MCF 10A (cell line): Measurements from ENCODE around the gene PRR13. TPM values are rescaled to one million over a fixed set of nuclear protein-coding genes. Genes with fewer than 3 reads are reported as not detected.

Experiments used
- BruUV-seq: library from RNA; stranded (reverse); fragments of 400-500 nt; replicated peaks from 2 replicates; lab custom pipeline; 2021; lab: Mats Ljungman, UMichigan
- CTCF ChIA-PET: fragments of 300-600 bp; sonication (Branson Sonifier 250); formaldehyde crosslinking; extraction: SDS; loops from one replicate; lab custom pipeline; 2021; ENCODE audit warnings: antibody characterized with exemption, inconsistent platforms; lab: Yijun Ruan, JAX
- POLR2A ChIA-PET: fragments of 300-600, 350-650 bp; sonication (Branson Sonifier 250); formaldehyde crosslinking; extraction: SDS; loops from one replicate; lab custom pipeline; 2020; ENCODE audit warnings: antibody characterized with exemption, inconsistent platforms; lab: Yijun Ruan, JAX
- DNase-seq: peaks from one replicate; pipeline ENCODE4 v3.0.0-alpha.2; 2018; ENCODE audit not compliant: unreplicated experiment
- H3K27ac Mint-ChIP-seq: one replicate; pipeline ENCODE4 v1.8.0; 2022; ENCODE audit warnings: mild to moderate bottlenecking, low read depth, mixed read lengths; ENCODE audit not compliant: unreplicated experiment
- H3K27me3 Mint-ChIP-seq: one replicate; pipeline ENCODE4 v1.8.0; 2022; ENCODE audit warnings: mixed read lengths; ENCODE audit not compliant: insufficient read depth, unreplicated experiment
- H3K36me3 Mint-ChIP-seq: one replicate; pipeline ENCODE4 v1.8.0; 2022; ENCODE audit warnings: mild to moderate bottlenecking, moderate library complexity, mixed read lengths; ENCODE audit not compliant: insufficient read depth, unreplicated experiment
- H3K4me1 Mint-ChIP-seq: one replicate; pipeline ENCODE4 v1.8.0; 2022; ENCODE audit warnings: mixed read lengths; ENCODE audit not compliant: insufficient read depth, unreplicated experiment
- H3K4me3 Mint-ChIP-seq: one replicate; pipeline ENCODE4 v1.8.0; 2022; ENCODE audit warnings: mild to moderate bottlenecking, moderate library complexity, mixed read lengths; ENCODE audit not compliant: unreplicated experiment
- H3K9me3 Mint-ChIP-seq: one replicate; pipeline ENCODE4 v1.8.0; 2022; ENCODE audit warnings: mixed read lengths; ENCODE audit not compliant: unreplicated experiment
- CTCF ChIP-seq: fragments of 200-600 bp; IDR thresholded peaks from one replicate; pipeline ENCODE4 v1.8.0; 2022; ENCODE audit warnings: antibody characterized with exemption, mild to moderate bottlenecking; ENCODE audit not compliant: unreplicated experiment
- intact Hi-C: fragments of 100-400 bp; cut with micrococcal nuclease; formaldehyde crosslinking; loops from 2 replicates; pipeline ENCODE4 v1.14.1; 2022
- total RNA-seq: library from RNA; stranded (reverse); gene quantifications from 2 replicates; pipeline ENCODE4 v1.2.3, GENCODE V29; 2022

PRR13 gene
- total RNA-seq, 1 experiment from 2014 or later = 147 TPM

GRCh38 chr12:53466640-53467039 lies 25.1 kb downstream of the PRR13 start:
- CTCF ChIA-PET = interaction anchor here (0.7 to 1.7 kb wide), 5 partner anchors 9 to 43 kb away, joined by 3 to 5 read pairs (median 4); no protein-coding TSS in a partner anchor
- Mint-ChIP-seq H3K27ac (no peak overlapping the region), H3K4me1 (peaks cover 29% of the 10 kb centered on the region), H3K9me3 (no peaks in the 10 kb centered on the region), H3K4me3 (no peak overlapping the region), H3K36me3 (peaks cover 100% of the 10 kb centered on the region), H3K27me3 (no peaks in the 10 kb centered on the region)
- intact Hi-C loops = no loop called here
- BruUV-seq = no TSS peak
- peak; percentile 71 for DNase-seq
- no peak for TF ChIP-seq CTCF
- POLR2A ChIA-PET = interaction anchor here (0.8 kb wide), 1 partner anchor 15 kb away, joined by 5 read pairs; no protein-coding TSS in a partner anchor

GRCh38 chr12:53467082-53467481 lies 25.5 kb downstream of the PRR13 start:
- no peak for TF ChIP-seq CTCF
- Mint-ChIP-seq H3K36me3 (peaks cover 100% of the 10 kb centered on the region), H3K4me3 (no peak overlapping the region), H3K9me3 (no peaks in the 10 kb centered on the region), H3K4me1 (peaks cover 34% of the 10 kb centered on the region), H3K27ac (no peak overlapping the region), H3K27me3 (no peaks in the 10 kb centered on the region)
- intact Hi-C loops = no loop called here
- CTCF ChIA-PET = interaction anchor here (0.7 to 1.2 kb wide), 3 partner anchors 8 to 35 kb away, joined by 3 to 5 read pairs (median 4); no protein-coding TSS in a partner anchor
- DNase-seq = no peak
- POLR2A ChIA-PET = no interaction called here
- no TSS peak for BruUV-seq

- ChIA-PET CTCF (interaction anchor here (0.6 to 1.2 kb wide), 4 partner anchors 8 to 338 kb away, joined by 3 to 5 read pairs (median 4); partner anchors contain the start of gene AAAS), POLR2A (interaction anchor here (0.7 to 1.6 kb wide), 5 partner anchors 9 to 28 kb away, joined by 3 to 7 read pairs (median 4); no protein-coding TSS in a partner anchor)
- TSS peak; percentile 9 for BruUV-seq
- Mint-ChIP-seq H3K4me3 (no peak overlapping the region), H3K36me3 (peaks cover 100% of the 10 kb centered on the region), H3K9me3 (no peaks in the 10 kb centered on the region), H3K27me3 (no peaks in the 10 kb centered on the region), H3K27ac (no peak overlapping the region), H3K4me1 (peaks cover 36% of the 10 kb centered on the region)
- intact Hi-C loops = no loop called here
- DNase-seq = no peak
- TF ChIP-seq CTCF = no peak
These were observed 26.3 kb downstream of the PRR13 start for GRCh38 chr12:53467880-53468279.

GRCh38 chr12:53468282-53468681 lies 26.7 kb downstream of the PRR13 start:
- BruUV-seq = no TSS peak
- H3K36me3 Mint-ChIP-seq = peaks cover 100% of the 10 kb centered on the region
- H3K4me3 Mint-ChIP-seq = no peak overlapping the region
- no peak overlapping the region for H3K27ac Mint-ChIP-seq
- CTCF ChIA-PET = interaction anchor here (0.6 to 1.1 kb wide), 3 partner anchors 10 to 338 kb away, joined by 3 to 4 read pairs (median 4); partner anchors contain the start of gene AAAS
- POLR2A ChIA-PET = interaction anchor here (0.7 to 1.6 kb wide), 5 partner anchors 10 to 28 kb away, joined by 3 to 7 read pairs (median 4); no protein-coding TSS in a partner anchor
- TF ChIP-seq CTCF = no peak
- H3K9me3 Mint-ChIP-seq = no peaks in the 10 kb centered on the region
- H3K27me3 Mint-ChIP-seq = no peaks in the 10 kb centered on the region
- no peak for DNase-seq
- intact Hi-C loops = no loop called here
- peaks cover 36% of the 10 kb centered on the region for H3K4me1 Mint-ChIP-seq
